Endothelial cell of umbilical vein (primary cell): Measurements from ENCODE around the gene ATG7. TPM values are rescaled to one million over a fixed set of nuclear protein-coding genes. Genes with fewer than 3 reads are reported as not detected.

Source experiments
- BruUV-seq: library from RNA; stranded (reverse); fragments of 400-500 nt; replicated peaks from 2 replicates; lab custom pipeline; 2021; lab: Mats Ljungman, UMichigan
- CTCF ChIA-PET: fragments of 300-600, 350-600 bp; sonication (Branson Sonifier 250); formaldehyde crosslinking; loops from one replicate; lab custom pipeline; 2021; ENCODE audit warnings: antibody characterized with exemption, inconsistent platforms; lab: Charles Lee
- POLR2A ChIA-PET: fragments of 300-600, 350-600 bp; sonication (Branson Sonifier 250); formaldehyde crosslinking; loops from one replicate; lab custom pipeline; 2021; ENCODE audit warnings: antibody characterized with exemption, inconsistent platforms; lab: Charles Lee
- DNase-seq: peaks from one replicate; pipeline ENCODE4 v3.0.0-alpha.2; 2011; ENCODE audit warnings: low read depth, low spot score
- FAIRE-seq: peaks from 2 replicates; lab custom pipeline; 2011; peaks lifted over from hg19 to GRCh38; lab: Jason Lieb, UNC
- H2AFZ ChIP-seq: 2 replicates; pipeline ENCODE4 v1.6.0; 2012; ENCODE audit warnings: low read depth, low read length, control low read depth, inconsistent platforms
- H3K27ac ChIP-seq: 2 replicates; pipeline ENCODE4 v1.5.1; 2011; ENCODE audit warnings: low read depth, mild to moderate bottlenecking, control low read depth, low read length, moderate library complexity; ENCODE audit not compliant: insufficient read depth
- H3K27me3 ChIP-seq, 2 experiments: 2 replicates each; pipeline versions ENCODE4 v1.6.0 to v1.6.1; 2011; ENCODE audit warnings: low read length in 2 of 2, mixed read lengths in 1 of 2; ENCODE audit not compliant: control insufficient read depth in 2 of 2, insufficient read depth in 2 of 2
- H3K36me3 ChIP-seq, 2 experiments: 2 replicates in 1 of 2; 3 replicates in 1 of 2; pipeline ENCODE4 v1.5.1; 2011; ENCODE audit warnings: low read length in 2 of 2, mild to moderate bottlenecking in 1 of 2, moderate library complexity in 1 of 2; ENCODE audit not compliant: control insufficient read depth in 2 of 2, insufficient read depth in 2 of 2; ENCODE audit errors: extremely low read depth in 1 of 2
- H3K4me1 ChIP-seq: 3 replicates; pipeline ENCODE4 v1.5.1; 2011; ENCODE audit warnings: mild to moderate bottlenecking, low read length; ENCODE audit not compliant: control insufficient read depth, insufficient read depth; ENCODE audit errors: extremely low read depth
- H3K4me2 ChIP-seq: 2 replicates; pipeline ENCODE4 v1.6.1; 2011; ENCODE audit warnings: low read length, control low read depth, mixed read lengths; ENCODE audit not compliant: insufficient read depth
- H3K4me3 ChIP-seq, 3 experiments: fragments of 200-600 bp in 1 of 3; sonication (generic), shearing (Covaris generic) in 1 of 3; replicated peaks in 1 of 3; 2 replicates each; pipeline ENCODE4 v1.5.1; 2011 to 2016; ENCODE audit warnings: control low read depth in 3 of 3, low read length in 3 of 3, mild to moderate bottlenecking in 2 of 3, inconsistent platforms in 1 of 3, low read depth in 1 of 3, moderate library complexity in 1 of 3; ENCODE audit not compliant: insufficient read depth in 1 of 3
- H3K79me2 ChIP-seq: 2 replicates; pipeline ENCODE4 v1.6.0; 2012; ENCODE audit warnings: low read length, inconsistent platforms; ENCODE audit not compliant: control insufficient read depth, insufficient read depth
- H3K9ac ChIP-seq: replicated peaks from 2 replicates; pipeline ENCODE3; 2011; ENCODE audit warnings: low read length, control low read depth; ENCODE audit not compliant: insufficient read depth; ENCODE audit errors: extremely low read depth
- H3K9me1 ChIP-seq: replicated peaks from 3 replicates; pipeline ENCODE4 v1.6.0; 2011; ENCODE audit warnings: mild to moderate bottlenecking, low read length; ENCODE audit not compliant: control insufficient read depth, insufficient read depth; ENCODE audit errors: extremely low read depth
- H3K9me3 ChIP-seq: replicated peaks from 2 replicates; pipeline ENCODE4 v1.5.1; 2012; ENCODE audit warnings: low read length, inconsistent platforms; ENCODE audit not compliant: control insufficient read depth, insufficient read depth
- H4K20me1 ChIP-seq: replicated peaks from 2 replicates; pipeline ENCODE3; 2011; ENCODE audit warnings: mild to moderate bottlenecking, low read length; ENCODE audit not compliant: control insufficient read depth, insufficient read depth; ENCODE audit errors: extremely low read depth
- CTCF ChIP-seq, 2 donors: IDR thresholded peaks; 1 replicate in 1 of 2; 2 replicates in 1 of 2; pipeline ENCODE4 v1.5.1; 2011; ENCODE audit warnings: low read length in 2 of 2, mild to moderate bottlenecking in 2 of 2, moderate library complexity in 2 of 2, control low read depth in 1 of 2, inconsistent platforms in 1 of 2, low read depth in 1 of 2; ENCODE audit not compliant: insufficient read depth in 1 of 2; ENCODE audit errors: extremely low read depth in 1 of 2
- EZH2 ChIP-seq: IDR thresholded peaks from 2 replicates; pipeline ENCODE4 v1.6.1; 2012; ENCODE audit warnings: borderline replicate concordance, low read depth, mild to moderate bottlenecking, moderate library complexity, low read length, inconsistent platforms; ENCODE audit not compliant: severe bottlenecking
- FOS ChIP-seq: IDR thresholded peaks from 2 replicates; pipeline ENCODE4 v1.6.1; 2011; ENCODE audit warnings: mild to moderate bottlenecking, low read length, moderate library complexity, borderline replicate concordance; ENCODE audit not compliant: insufficient read depth
- GATA2 ChIP-seq: IDR thresholded peaks from 2 replicates; pipeline ENCODE4 v1.7.0; 2011; ENCODE audit warnings: low read depth, mild to moderate bottlenecking, moderate library complexity, mixed read lengths, low read length; ENCODE audit not compliant: insufficient read length, insufficient read depth
- JUN ChIP-seq: IDR thresholded peaks from 2 replicates; pipeline ENCODE4 v1.6.1; 2011; ENCODE audit warnings: borderline replicate concordance, low read depth; ENCODE audit not compliant: insufficient read length, insufficient read depth
- MAX ChIP-seq: IDR thresholded peaks from 2 replicates; pipeline ENCODE4 v1.6.1; 2011; ENCODE audit not compliant: insufficient read depth, insufficient read length
- MYC ChIP-seq: IDR thresholded peaks from one replicate; pipeline ENCODE4 v1.6.1; 2011; ENCODE audit warnings: mild to moderate bottlenecking, low read depth, low read length
- POLR2A ChIP-seq: IDR thresholded peaks from 2 replicates; pipeline ENCODE4 v1.6.1; 2012; ENCODE audit warnings: low read depth, mild to moderate bottlenecking, control low read depth, low read length
- POLR2AphosphoS5 ChIP-seq: IDR thresholded peaks from 2 replicates; pipeline ENCODE4 v1.6.1; 2012; ENCODE audit warnings: low read depth, mild to moderate bottlenecking, control low read depth, low read length, moderate library complexity; ENCODE audit not compliant: insufficient read depth
- dilution Hi-C: fragments of 300-500 bp; cut with MboI; formaldehyde crosslinking; loops from one replicate; pipeline ENCODE4 v1.15.0; 2019; ENCODE audit warnings: low sequenced_read_pairs; ENCODE audit not compliant: extremely low pct_ligation_motif_present
- intact Hi-C: fragments of 100-400 bp; cut with micrococcal nuclease; formaldehyde crosslinking; loops from one replicate; pipeline ENCODE4 v1.10.0; 2022
- polyA plus RNA-seq, 4 experiments: library from polyadenylated mRNA; depleted of rRNA in 3 of 4; stranded (reverse) in 3 of 4; unstranded in 1 of 4; fragments of >200 nt; gene quantifications; 2 replicates each; pipeline versions ENCODE4 v1.2.1 to v1.2.3, GENCODE V29; 2011 to 2012; ENCODE audit warnings: missing spikeins in 1 of 4
- total RNA-seq: library from RNA; stranded (reverse); gene quantifications from 2 replicates; pipeline ENCODE4 v1.2.3, GENCODE V29; 2021

The ATG7 gene
- total and polyA plus RNA-seq, 2 donors (not counting 3 experiments of a cell fraction or from before 2014, with no cell fraction given): 30.8 to 48.3 TPM

GRCh38 chr3:11312166-11312565 is 40.0 kb downstream of the ATG7 start:
- no TSS peak for BruUV-seq
- Histone ChIP-seq H4K20me1 (no peaks in the 10 kb centered on the region), H3K27me3 (no peaks in the 10 kb centered on the region), H3K4me3 (no peak overlapping the region), H3K9me3 (no peaks in the 10 kb centered on the region), H3K4me2 (no peak overlapping the region), H3K9ac (no peak overlapping the region), H3K79me2 (no peaks in the 10 kb centered on the region), H3K36me3 (peaks cover 12 to 17% of the 10 kb centered on the region in 2 experiments), H2AFZ (no peak overlapping the region), H3K9me1 (no peaks in the 10 kb centered on the region), H3K27ac (no peak overlapping the region), H3K4me1 (no peaks in the 10 kb centered on the region)
- CTCF ChIA-PET: interaction anchor here (0.6 to 1.6 kb wide), 6 partner anchors 11 to 67 kb away, joined by 3 to 4 read pairs (median 3); partner anchors contain the start of gene ATG7
- no peak for TF ChIP-seq CTCF (IDR thresholded peaks at IDR 0.05; ENCODE audit: extremely low read depth in 1 of 2, insufficient read depth in 1 of 2, low read depth in 1 of 2, low read length in 2 of 2)
- TF ChIP-seq FOS: no peak
- TF ChIP-seq EZH2: no peak
- no peak for TF ChIP-seq MAX
- TF ChIP-seq POLR2A: no peak
- TF ChIP-seq MYC: no peak
- TF ChIP-seq JUN: no peak
- no peak for TF ChIP-seq GATA2
- TF ChIP-seq POLR2AphosphoS5: no peak
- DNase-seq (no peak), FAIRE-seq (no peak)
- POLR2A ChIA-PET: no interaction called here
- dilution Hi-C loops: no loop called here
- intact Hi-C loops: no loop called here
